GM21367 (cell line): ENCODE measurements around the gene RBM47.
"Not testable (repeated sequence)": the region's sequence is repeated elsewhere in the genome, so short reads cannot be mapped to it uniquely, and the experiment has no call there.

Experiments used
- ATAC-seq: cut with Tn5 transposase; IDR thresholded peaks from one replicate; pipeline ENCODE4 v1.9.1; 2021; ENCODE audit not compliant: unreplicated experiment

The RBM47 gene

DNA sequence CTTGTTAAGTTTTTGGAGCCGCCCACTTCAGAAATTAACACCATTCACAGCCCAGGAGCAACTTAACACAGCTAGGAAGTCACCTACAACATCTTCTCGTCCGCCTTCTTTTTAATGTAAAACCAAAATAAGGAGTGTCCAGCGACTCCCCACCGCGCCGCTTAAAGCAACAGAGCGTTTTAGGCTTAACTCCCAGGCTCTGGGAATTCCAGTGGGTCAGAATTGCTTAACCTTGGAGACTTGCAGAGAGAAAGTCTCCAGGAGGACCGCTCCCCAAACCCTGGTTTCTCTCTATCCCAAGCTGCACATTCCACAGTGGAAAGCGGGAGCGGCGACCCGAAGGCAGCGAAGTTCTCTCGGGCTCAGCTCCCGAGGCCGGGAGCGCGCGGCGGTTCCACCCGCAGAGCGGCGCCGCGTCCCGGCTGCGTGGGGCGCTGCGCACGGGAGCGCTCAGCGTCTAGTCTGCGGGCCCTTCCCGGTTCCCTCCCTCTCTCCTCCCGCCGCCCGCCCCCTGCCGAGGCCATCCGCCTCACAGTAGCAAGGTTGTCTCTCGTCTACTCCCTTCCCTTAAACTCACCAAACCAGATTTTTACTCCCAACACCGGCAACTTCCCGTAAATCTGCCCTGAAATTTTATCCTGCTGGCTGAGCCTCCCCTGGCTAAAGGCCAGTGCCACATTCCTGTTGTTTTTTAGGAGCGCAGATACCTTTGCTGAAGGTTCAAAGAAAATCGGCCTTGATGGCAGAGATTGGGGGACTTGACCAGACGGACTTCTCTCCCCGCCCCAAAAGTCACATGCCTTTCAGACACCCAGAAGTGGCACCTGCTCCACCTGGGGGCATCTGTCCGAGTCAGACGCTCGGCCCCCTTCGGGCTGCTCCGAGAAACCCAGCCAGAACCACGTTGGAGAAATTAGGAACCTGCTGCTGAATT lies at the start of gene RBM47:
Gene RBM47 (minus strand): TSS at position 464 of the 934 bp plus-strand sequence. CDS start 190,971 bp downstream, outside the sequence.
- peak; percentile 35 for ATAC-seq

DNA sequence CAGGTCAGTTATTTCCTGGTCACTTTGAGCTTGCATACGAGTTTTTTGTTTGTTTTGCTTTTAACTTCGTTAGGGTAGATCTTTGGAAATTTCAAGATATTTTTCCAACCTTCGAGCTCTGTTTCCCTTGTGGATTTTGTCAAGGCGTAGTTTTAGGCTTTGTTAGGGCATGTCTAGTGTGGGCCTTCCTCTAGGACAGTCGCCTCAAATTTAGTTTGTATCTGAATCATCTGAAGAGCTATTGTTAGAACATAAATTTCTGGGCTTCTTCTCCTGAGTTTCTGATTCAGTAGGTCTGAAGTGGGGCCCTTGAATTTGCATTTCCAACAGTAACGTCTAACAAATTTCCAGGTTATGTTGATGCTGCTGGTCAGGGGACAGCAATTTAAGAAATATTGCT lies 48.8 kb upstream of the RBM47 start:
- ATAC-seq: no peak

DNA sequence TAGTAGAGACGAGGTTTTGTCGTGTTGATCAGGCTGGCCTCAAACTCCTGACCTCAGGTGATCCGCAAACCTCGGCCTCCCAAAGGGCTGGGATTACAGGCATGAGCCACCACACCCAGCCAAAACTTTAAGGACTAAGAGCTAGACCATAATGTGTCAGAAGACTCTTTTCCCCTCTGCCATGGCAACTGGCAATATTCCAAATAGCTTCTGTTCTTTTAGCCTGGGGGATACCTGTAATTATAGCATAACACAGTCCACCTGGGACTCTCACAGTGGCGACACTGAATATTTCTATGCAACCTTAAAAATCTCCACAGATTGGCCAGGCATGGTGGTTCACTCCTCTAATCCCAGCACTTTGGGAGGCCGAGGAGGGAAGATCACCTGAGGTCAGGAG lies 45.5 kb upstream of the RBM47 start:
- ATAC-seq: no peak

DNA sequence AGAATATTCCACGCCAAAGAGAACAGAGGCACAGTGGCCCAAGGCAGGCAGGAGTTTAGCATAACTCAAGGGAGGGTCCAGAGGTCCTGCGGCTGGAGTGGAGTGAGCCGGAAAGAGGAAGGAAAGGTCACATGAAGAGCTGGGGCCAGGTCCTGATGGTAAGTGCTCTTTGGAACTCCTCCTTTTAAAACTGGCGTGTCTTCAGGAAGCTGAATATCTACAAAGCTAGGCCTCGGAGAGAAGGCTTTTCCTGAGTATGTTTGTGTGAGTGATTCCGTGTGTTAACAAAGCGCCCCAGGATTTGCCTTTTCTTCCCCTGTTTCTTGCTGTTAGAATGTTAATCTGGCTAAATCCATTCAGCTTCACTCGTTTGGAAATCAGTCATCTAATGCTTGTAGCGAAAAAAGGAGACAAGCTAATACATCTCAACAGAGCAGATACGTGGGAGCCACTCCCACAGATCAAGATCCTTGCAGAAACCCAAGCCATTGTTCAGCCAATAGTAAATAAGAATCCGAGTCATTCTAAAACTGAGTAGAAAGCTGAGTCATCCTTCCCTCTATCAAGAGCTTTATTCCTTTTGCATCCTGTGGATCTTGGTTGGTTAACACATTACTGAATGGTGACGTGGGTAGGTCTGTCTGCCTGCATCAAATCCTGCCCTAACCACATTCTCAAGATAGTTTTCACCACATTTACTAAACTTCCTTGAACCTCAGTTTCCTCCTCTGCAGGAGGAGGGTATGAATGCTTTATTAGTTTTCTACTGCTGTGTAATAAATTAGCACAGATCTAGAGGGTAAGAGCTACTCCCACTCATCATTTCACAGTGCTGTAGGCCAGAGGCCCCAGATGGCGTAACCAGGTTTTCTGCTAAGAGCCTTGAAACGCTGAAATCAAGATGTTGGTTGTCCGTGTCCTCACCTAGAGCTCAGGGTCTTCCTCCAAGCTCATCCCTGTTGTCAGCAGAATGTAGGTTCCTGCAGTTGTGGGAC lies 43.2 kb upstream of the RBM47 start:
- ATAC-seq: peak; percentile 79

DNA sequence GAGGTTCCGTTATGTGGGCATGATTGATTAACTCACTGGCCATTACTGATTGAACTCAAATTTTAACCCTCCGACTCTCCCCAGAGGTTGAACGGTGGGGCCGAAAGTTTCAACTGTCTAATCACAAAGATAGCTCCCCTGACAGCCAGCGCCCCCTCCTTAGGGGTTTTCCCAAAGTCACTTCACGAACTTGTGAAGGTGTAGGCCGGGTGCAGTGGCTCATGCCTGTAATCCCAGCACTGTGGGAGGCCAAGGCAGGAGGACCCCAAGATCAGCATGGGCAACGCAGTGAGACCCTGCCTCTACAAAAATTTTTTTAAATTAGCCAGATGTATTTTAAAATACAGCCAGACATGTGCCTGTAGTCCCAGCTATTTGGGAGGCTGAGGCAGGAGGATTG lies 39.8 kb upstream of the RBM47 start:
- ATAC-seq: no peak

DNA sequence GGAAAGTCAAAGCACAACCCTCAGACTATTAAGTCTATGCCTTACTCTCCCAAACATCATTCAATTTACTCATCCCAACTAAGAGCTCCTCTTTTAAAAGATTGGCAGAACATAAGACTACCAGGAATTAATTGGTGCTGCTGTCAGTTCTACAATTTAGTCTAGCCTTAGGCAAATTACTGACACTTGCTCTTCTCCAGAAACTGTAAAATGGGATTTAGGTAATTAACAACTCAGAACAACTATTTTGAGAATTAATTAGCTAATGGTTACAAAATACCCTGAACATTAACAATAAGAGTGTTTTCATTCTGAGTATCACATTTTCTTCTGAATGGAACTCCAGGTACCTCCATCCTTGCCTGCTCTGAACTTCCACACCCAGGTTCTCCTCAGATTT lies 36.2 kb upstream of the RBM47 start:
- no peak for ATAC-seq

DNA sequence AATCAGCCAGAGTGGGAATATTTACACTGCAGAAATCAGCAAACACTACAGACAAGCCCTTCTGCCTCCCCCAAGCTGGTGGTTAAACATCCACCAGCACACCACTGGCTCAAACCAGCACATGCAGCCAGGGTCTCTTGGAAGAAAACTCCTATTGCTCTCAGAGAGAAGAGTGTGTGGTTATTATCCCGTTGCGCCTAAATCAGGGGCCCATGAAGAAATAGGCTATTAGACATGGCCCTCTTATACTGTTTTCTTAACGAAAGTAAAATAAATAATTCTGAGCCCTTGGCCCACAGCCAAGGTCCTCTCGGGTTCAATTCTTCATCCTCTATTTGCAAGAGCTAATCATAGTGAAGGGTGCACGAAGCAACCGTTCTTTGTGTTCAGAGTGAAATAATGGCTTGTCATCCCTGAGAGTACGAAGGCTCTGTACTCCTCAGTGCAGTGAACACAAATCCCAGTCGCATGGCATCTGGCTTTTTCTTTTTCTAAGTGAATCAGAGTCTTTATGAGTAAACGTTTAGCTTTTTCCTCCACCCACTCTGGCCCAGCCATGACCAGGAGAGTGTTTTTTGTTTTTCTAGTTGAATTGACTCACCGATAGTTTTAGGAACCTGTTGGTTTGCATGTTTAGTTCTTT lies 33.4 kb upstream of the RBM47 start:
- ATAC-seq: no peak

DNA sequence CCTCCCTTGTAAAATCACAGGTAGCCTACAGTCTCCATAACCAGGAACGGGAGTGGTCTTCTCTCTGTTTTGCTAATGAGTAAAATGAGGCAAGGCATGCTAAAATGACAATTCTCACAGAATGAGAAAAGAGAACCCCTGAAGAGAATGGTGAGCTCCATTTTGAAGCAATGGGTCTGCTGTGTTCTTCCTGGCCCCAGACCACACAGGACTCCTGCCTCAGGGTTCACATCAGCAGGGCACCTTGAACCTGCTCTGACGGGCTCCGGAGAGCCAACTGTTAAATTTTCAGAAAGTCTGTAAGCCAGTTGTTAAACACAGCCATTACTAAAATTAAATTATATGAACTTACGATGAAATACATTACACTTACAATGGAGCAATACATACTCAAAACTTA lies 32.1 kb upstream of the RBM47 start:
- no peak for ATAC-seq

DNA sequence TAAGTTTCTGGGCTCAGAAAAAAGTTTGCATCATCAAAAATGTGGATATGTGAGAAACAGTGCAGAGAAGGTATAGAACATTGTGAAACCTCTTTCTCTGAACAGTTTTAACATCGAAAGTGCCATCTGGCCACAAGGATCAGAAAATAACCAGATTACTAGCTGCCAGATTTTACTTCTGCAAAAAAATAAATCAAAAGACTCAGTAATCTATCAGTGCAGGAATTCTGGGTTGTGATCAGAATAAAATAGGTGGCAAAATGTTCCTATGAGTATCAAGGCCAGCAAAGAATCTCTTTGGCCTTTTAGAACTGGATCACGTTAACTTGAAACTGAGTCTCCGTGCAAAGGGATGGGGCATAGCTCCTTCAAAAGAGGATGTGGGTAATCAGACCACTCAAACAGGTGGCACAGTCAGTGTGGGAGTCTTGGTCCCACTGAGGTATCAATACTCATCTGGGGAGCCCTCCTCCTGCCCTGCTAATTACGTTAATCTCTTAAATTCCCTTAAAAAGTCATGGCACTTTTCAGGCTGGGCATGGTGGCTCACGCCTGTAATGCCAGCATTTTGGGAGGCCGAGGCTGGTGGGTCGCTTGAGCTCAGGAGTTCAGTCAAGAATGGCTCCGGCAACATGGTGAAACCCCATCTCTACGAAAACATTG lies 26.7 kb upstream of the RBM47 start:
- peak; percentile 82 for ATAC-seq

DNA sequence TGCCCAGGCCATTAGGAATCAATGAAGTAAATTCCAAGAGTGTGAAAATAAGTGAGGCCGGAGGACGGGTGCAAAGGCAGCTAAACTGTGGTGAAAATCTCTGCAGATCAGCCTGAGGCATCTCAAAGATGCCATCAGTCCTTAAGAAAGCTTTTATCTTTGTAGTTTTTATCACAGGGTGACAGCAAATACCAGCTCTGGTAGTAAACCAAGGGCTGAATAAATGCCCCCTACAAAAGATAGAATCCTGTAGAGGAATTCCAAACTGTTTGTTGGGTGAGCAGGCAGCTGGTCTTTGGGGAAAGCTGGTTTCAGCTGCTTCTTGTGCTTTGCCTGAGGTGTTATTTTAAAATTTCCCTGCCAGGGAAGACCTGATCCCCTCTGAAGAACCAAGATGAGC lies 21.6 kb upstream of the RBM47 start:
- no peak for ATAC-seq

DNA sequence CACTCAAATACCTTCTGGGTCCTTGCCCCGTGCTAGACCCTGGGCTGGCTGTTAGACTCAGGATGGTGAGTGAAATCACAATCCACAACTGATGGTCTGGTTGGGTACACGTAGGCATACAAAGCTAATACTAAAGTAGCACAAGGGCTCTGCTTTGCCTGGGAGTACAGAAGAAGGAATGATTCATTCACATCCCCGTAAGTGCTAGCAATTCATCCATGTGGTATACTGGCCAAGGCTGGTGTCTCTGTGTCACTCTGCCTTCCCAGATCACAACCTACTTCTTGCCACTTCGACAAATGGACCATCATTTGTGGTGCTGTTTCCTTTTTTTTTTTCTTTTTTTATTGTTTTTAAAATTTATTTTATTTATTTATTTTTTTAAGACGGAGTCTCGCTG lies 19.7 kb upstream of the RBM47 start:
- ATAC-seq: no peak

DNA sequence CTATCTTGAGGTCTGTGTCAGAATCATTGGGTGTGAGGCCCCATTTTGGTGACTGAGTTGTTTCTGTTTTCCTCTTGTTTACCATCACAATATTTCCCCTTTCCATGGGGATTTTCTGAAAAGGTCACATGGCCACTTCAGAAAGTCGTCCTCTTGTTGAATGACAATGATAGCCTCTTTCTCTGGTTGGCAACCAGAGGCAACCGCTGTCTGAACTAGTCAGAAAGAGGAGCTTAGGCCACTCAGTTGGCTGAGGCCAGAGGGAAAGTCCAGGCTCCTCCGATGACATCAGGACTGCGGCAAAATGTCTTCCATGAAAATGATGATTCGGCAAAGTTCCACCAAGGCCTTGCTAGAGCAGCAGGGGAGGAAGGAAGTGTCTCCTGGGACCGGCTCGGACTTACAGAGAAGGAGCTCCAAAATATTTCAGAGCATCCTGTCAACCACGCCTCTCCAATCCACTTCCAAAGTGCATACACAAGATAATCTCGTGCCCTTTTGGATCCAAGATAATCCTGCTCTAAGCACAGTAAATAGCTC lies 19.1 kb upstream of the RBM47 start:
- ATAC-seq: no peak

DNA sequence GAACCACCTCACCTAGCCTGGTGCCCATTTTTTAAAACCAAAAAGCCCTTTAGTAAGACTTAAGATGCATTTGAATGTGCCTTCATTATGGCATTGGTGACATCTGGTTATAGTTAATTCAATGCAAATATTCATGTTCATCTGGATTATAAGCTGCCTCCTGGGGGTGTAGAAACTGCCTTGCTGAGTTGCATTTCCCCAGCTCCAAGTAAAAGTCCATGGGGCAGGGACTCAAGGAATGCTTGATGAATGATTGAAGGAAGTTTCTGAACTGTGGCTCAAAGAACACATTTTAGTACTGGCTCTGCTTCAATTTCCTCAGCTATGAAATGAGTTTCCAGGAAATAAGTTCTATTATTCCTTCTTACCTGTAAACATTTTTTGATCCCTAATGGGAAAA lies 18.5 kb upstream of the RBM47 start:
- ATAC-seq: no peak

DNA sequence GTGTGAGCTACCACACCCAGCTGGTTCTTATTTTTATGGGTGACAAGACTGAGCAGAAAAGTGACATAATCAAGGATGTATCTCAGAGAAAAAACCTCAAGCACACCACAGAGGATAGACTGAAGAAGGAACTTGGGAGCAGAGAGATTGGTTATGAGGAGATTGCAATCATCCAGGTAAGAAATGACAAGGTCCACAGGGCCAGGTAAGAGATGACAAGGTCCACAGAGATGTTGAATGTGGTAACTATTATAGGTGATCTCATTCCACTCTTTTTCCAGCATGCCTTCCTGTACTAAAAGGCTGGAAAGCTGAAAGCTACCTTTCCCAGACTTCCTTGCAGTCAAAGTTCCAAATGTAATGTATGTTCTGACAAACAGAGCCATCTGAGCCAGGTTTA lies 15.9 kb upstream of the RBM47 start:
- ATAC-seq: no peak

DNA sequence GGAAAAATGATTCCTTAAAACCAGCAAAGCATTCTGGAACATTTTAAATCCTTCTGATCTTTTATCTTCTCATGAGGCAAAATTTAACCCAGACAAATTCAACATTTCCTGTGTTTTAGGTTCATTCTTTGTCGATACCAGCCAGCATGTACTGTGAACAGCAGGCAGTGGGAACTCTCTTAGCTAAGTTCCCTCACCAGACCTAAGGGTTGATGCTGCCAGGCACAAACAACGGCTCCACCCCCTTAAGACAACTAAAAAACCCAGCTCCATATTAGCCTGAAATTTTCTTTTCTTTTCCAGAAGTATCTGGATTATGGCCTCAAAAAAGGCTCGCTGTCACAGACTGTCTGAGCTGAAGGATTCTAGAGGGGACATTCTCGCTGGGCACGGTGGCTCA lies 2.4 kb upstream of the RBM47 start:
- ATAC-seq: no peak

DNA sequence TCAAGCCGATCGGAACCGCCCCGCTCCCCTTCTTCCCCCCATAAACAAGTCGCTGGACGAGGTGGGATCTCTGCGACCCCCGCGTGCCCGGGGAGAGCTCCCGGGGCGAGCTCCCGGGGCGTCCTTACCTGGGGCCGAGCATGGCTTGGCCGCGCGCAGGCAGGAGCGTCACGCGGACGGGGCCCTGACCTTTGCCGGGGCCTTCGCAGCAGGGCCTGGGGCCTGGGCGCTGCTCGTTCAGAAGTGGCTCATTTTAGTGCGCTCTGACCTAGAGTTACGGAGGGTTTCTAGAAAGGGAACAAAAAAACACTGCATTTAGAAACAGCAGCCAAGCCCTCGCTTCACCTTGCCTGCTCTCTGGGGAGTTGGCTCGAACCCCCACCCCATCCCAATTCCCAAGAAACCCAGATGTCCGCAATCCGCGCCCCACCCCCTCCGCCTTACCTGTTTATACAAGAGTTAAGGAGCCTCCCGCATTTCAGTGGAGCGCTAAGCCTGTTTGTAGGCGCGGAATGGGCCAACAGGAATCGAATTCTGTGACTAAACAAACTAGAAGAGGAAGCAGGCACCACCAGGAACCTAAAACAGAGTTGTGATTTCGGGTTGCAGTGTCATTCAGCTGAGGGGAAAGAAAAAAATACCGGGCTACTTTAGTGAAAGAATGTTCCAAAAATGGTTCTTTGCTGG lies 814 bp upstream of the RBM47 start:
- peak; percentile 48 for ATAC-seq

DNA sequence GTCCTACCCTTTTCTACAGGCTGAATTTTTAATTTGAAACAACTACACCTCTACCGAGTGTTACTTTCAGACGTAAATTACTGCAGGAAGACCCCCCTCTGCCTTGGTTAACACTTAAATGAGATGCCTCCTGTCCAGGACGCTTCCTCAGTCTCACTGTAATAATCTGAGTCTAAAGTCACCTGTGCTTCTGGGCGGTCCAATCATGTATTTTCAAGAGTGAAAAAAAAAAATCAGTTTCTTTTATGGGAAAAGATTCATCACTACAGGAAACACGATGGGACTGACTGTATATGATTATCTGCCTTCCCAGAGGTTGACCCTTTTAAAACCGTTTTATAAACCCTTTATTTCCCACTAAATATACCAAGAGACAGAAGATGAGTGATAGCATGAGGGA lies 776 bp downstream of the RBM47 start:
- no peak for ATAC-seq

DNA sequence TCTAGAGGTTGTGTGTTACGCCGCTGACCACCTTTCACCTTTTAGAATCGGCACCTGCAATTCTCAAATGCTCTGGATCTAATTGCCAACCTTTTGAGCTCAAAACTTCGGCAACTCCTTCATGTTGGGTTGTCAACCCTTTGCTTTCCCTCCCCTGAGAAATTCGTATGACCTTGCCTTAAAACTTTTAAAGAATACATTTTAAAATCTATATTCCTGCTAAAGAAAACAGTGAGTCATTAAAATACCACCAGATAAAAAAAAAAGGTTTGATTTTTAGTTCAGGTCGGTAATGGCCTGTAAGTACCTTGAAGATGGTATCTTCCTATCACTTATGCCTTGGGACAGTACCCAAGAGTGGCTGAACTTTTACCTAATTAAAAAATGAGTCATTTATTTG lies 1.3 kb downstream of the RBM47 start:
- not testable (repeated sequence) for ATAC-seq

DNA sequence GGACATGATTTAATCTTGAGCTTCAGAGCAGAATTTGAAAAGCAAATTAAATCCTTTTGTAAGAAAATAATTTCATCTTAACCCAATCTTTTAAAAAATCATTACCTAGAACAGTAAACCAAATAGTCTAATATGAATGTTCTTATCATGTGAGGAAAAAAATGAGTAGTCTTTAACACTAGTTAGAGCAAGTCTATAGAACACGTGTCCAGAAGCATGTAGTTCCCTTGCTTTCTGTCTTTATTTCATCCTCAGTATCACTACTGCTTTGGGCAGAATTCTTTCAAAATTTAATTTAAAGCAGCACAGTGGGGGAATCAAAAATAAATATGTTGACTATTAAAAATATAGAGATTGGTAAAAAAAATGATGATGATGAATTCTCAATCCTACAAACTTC lies 2.1 kb downstream of the RBM47 start:
- no peak for ATAC-seq
